WERI-Rb-1 (cell line): Measurements from ENCODE around the gene RAB36.

Experiments used
- DNase-seq: peaks from one replicate; pipeline ENCODE4 v3.0.0-alpha.2; 2020
- H3K27ac ChIP-seq: fragments of 250-450 bp; sonication (Bioruptor Pico); 2 replicates; pipeline ENCODE4 v1.5.1; 2020; ENCODE audit warnings: mild to moderate bottlenecking, moderate library complexity
- H3K27me3 ChIP-seq: fragments of 250-450 bp; sonication (Bioruptor Pico); 2 replicates; pipeline ENCODE4 v1.5.1; 2021; ENCODE audit warnings: mild to moderate bottlenecking, low read depth, moderate library complexity; ENCODE audit not compliant: insufficient read depth, severe bottlenecking
- H3K36me3 ChIP-seq: fragments of 250-450 bp; sonication (Bioruptor Pico); 2 replicates; pipeline ENCODE4 v1.5.1; 2020; ENCODE audit warnings: mild to moderate bottlenecking, moderate library complexity
- H3K4me3 ChIP-seq: 2 replicates; pipeline ENCODE4 v1.5.1; 2011; ENCODE audit warnings: low read depth, mild to moderate bottlenecking, control low read depth, low read length
- H3K9me3 ChIP-seq: fragments of 250-450 bp; sonication (Bioruptor Pico); 2 replicates; pipeline ENCODE4 v1.5.1; 2021; ENCODE audit warnings: mild to moderate bottlenecking, moderate library complexity; ENCODE audit not compliant: severe bottlenecking
- CTCF ChIP-seq: IDR thresholded peaks from 2 replicates; pipeline ENCODE4 v1.5.1; 2011; ENCODE audit warnings: low read depth, mild to moderate bottlenecking, control low read depth, inconsistent platforms, low read length

The RAB36 gene

GRCh38 chr22:23158516-23159290 lies 13.4 kb downstream of the RAB36 start:
- no peak for TF ChIP-seq CTCF
- no peak overlapping the region for H3K27ac ChIP-seq

GRCh38 chr22:23159291-23159630 lies 14.0 kb downstream of the RAB36 start:
- H3K4me3 ChIP-seq = no peak overlapping the region
- no peak for TF ChIP-seq CTCF

More at GRCh38 chr22:23158516-23159290, 13.4 kb downstream of the RAB36 start:
- Histone ChIP-seq H3K9me3 (no peaks in the 10 kb centered on the region), H3K27me3 (no peaks in the 10 kb centered on the region), H3K36me3 (no peaks in the 10 kb centered on the region), H3K4me3 (no peak overlapping the region)
- no peak for DNase-seq

GRCh38 chr22:23161029-23161428 lies 15.8 kb downstream of the RAB36 start:
- TF ChIP-seq CTCF = no peak
- no peaks in the 10 kb centered on the region for H3K27me3 ChIP-seq
- H3K9me3 ChIP-seq = no peaks in the 10 kb centered on the region
- no peak overlapping the region for H3K27ac ChIP-seq
- H3K36me3 ChIP-seq = no peaks in the 10 kb centered on the region
- no peak for DNase-seq
- no peak overlapping the region for H3K4me3 ChIP-seq

More at GRCh38 chr22:23159291-23159630, 14.0 kb downstream of the RAB36 start:
- no peak for DNase-seq
- Histone ChIP-seq H3K36me3 (no peaks in the 10 kb centered on the region), H3K27me3 (no peaks in the 10 kb centered on the region), H3K27ac (no peak overlapping the region), H3K9me3 (no peaks in the 10 kb centered on the region)

- H3K4me3 ChIP-seq = no peak overlapping the region
- H3K27me3 ChIP-seq = no peaks in the 10 kb centered on the region
These were observed 16.3 kb downstream of the RAB36 start for GRCh38 chr22:23161574-23161973.

GRCh38 chr22:23163665-23164064 lies 18.4 kb downstream of the RAB36 start:
- no peak for DNase-seq
- no peak overlapping the region for H3K4me3 ChIP-seq
- no peak overlapping the region for H3K27ac ChIP-seq
- no peaks in the 10 kb centered on the region for H3K36me3 ChIP-seq
- no peak for TF ChIP-seq CTCF
- H3K27me3 ChIP-seq = no peaks in the 10 kb centered on the region
- no peaks in the 10 kb centered on the region for H3K9me3 ChIP-seq

More at GRCh38 chr22:23161574-23161973, 16.3 kb downstream of the RAB36 start:
- H3K9me3 ChIP-seq = no peaks in the 10 kb centered on the region
- H3K27ac ChIP-seq = no peak overlapping the region
- DNase-seq = no peak
- TF ChIP-seq CTCF = no peak
- no peaks in the 10 kb centered on the region for H3K36me3 ChIP-seq

GRCh38 chr22:23164091-23164490 lies 18.8 kb downstream of the RAB36 start:
- TF ChIP-seq CTCF = no peak
- no peak for DNase-seq
- Histone ChIP-seq H3K27me3 (no peaks in the 10 kb centered on the region), H3K27ac (no peak overlapping the region), H3K36me3 (no peaks in the 10 kb centered on the region), H3K4me3 (no peak overlapping the region), H3K9me3 (no peaks in the 10 kb centered on the region)
